ENCODE measurements around the gene DMBX1. TPM values are rescaled to one million over a fixed set of nuclear protein-coding genes. Genes with fewer than 3 reads are reported as not detected.

DMBX1 gene
- total and polyA plus RNA-seq, 9 of the 15 experiments (the other 6 are each of a cell fraction or from before 2014, with no cell fraction given) = 0.25 to 4.3 (median 1.0) TPM

DNA sequence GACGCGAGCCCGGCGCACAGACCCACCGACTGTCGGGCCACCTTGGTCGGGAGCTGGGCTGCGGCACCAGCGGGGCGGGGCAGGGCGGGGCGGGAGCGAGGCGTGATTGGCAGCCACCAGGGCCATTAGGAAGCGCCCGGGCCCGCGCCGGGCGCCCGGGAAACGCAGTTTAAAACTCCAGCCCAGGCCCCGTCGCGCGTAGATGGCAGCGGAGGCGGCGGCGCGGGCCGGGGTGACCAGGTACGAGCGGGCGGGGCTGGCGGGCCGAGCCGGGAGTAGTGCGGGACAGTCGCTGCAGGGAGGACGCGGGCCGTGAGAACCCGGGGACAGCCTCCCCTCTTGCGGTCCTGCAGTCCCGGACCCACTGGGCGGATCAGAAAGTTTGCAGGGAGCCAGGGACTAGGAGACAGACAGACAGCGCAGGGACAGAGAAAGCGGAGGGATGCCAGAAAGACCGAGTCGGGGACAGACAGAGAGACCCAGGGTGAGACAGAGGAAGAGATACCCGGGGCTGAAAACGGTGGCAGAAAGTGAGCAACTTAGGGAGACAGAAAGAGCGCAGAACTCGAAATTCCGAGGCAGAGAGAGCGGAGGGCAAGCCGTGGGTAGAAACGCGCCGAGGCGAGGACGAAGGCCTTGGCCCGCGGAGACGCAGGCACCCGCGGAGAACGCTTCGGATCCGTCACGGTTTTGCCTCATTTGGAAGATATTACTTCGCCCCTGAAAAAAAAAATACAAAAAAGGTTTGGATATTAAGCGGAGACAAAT is at the start of gene DMBX1 (continued):
- TF ChIP-seq, protein P1, sequence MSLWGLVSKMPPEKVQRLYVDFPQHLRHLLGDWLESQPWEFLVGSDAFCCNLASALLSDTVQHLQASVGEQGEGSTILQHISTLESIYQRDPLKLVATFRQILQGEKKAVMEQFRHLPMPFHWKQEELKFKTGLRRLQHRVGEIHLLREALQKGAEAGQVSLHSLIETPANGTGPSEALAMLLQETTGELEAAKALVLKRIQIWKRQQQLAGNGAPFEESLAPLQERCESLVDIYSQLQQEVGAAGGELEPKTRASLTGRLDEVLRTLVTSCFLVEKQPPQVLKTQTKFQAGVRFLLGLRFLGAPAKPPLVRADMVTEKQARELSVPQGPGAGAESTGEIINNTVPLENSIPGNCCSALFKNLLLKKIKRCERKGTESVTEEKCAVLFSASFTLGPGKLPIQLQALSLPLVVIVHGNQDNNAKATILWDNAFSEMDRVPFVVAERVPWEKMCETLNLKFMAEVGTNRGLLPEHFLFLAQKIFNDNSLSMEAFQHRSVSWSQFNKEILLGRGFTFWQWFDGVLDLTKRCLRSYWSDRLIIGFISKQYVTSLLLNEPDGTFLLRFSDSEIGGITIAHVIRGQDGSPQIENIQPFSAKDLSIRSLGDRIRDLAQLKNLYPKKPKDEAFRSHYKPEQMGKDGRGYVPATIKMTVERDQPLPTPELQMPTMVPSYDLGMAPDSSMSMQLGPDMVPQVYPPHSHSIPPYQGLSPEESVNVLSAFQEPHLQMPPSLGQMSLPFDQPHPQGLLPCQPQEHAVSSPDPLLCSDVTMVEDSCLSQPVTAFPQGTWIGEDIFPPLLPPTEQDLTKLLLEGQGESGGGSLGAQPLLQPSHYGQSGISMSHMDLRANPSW (CRISPR knock-in tag; IDR thresholded peaks at IDR 0.05) = no peak
- TF ChIP-seq ILK (tag; IDR thresholded peaks at IDR 0.05; ENCODE audit: borderline replicate concordance, low read depth) (no peak), RREB1 (CRISPR knock-in tag; IDR thresholded peaks at IDR 0.05) (no peak), JUN (IDR thresholded peaks at IDR 0.05; ENCODE audit: borderline replicate concordance, low read depth, low read length) (no peak), JUN (CRISPR knock-in tag; IDR thresholded peaks at IDR 0.05; ENCODE audit: borderline replicate concordance) (no peak), SMARCC2 (IDR thresholded peaks at IDR 0.05; ENCODE audit: low read depth) (no peak), GTF2B (IDR thresholded peaks at IDR 0.05; ENCODE audit: extremely low read depth, insufficient read length) (no peak), NR4A1 (CRISPR knock-in tag; IDR thresholded peaks at IDR 0.05) (no peak), NR4A1 (tag; IDR thresholded peaks at IDR 0.05) (no peak), ATF7 (IDR thresholded peaks at IDR 0.05) (0 out of 2 replicates have a peak, but pooled peaks have one; percentile 33)
- TF ChIP-seq, protein P2, sequence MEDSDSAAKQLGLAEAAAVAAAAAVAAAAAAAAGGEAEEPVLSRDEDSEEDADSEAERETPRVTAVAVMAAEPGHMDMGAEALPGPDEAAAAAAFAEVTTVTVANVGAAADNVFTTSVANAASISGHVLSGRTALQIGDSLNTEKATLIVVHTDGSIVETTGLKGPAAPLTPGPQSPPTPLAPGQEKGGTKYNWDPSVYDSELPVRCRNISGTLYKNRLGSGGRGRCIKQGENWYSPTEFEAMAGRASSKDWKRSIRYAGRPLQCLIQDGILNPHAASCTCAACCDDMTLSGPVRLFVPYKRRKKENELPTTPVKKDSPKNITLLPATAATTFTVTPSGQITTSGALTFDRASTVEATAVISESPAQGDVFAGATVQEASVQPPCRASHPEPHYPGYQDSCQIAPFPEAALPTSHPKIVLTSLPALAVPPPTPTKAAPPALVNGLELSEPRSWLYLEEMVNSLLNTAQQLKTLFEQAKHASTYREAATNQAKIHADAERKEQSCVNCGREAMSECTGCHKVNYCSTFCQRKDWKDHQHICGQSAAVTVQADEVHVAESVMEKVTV (CRISPR knock-in tag; IDR thresholded peaks at IDR 0.05) = no peak
- TF ChIP-seq, protein P3, sequence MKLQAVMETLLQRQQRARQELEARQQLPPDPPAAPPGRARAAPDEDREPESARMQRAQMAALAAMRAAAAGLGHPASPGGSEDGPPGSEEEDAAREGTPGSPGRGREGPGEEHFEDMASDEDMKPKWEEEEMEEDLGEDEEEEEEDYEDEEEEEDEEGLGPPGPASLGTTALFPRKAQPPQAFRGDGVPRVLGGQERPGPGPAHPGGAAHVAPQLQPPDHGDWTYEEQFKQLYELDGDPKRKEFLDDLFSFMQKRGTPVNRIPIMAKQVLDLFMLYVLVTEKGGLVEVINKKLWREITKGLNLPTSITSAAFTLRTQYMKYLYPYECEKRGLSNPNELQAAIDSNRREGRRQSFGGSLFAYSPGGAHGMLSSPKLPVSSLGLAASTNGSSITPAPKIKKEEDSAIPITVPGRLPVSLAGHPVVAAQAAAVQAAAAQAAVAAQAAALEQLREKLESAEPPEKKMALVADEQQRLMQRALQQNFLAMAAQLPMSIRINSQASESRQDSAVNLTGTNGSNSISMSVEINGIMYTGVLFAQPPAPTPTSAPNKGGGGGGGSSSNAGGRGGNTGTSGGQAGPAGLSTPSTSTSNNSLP (IDR thresholded peaks at IDR 0.05; ENCODE audit: borderline replicate concordance, low read depth, low read length) = no peak
